ENCODE measurements around the gene EPHB4.

EPHB4 gene

DNA sequence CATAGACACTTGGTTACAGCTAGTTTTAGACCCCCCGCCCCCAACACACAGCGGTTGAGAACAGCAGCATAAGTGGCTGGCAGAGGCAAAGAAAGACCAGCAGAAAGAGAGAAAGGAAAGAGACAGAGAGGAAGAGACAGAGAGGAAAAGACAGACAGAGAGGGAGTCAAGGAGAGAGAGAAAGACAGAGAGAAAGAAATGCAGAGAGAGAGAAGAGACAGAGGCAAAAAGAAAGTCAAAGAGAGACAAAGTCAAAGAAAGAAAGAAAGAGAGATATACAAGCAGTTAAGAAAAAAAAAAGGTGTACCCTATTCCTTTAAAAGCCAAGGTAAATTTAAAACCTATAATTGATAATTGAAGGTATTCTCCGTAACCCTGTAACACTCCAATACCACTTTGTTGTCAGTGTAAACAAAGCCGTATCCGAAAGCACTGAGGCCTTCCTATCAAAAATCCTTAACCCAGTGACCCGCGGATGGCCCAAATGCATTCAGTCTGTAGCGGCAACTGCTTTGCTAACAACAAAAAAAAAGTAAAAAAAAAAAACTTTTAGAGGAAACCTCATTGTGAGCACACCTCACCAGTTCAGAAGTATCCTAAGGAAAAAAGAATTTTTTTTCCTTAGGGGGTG is 13.3 kb upstream of the EPHB4 start:
- Histone ChIP-seq H3K9ac (ENCODE audit: low read length) (no peak overlapping the region), H3K4me1 (ENCODE audit: control insufficient read depth, insufficient read depth, low read length) (no peaks in the 10 kb centered on the region), H3K27me3 (ENCODE audit: control insufficient read depth, insufficient read depth, low read length) (no peaks in the 10 kb centered on the region), H3K27ac (ENCODE audit: low read depth, low read length) (no peak overlapping the region), H3K36me3 (ENCODE audit: control insufficient read depth, insufficient read depth, low read length) (no peaks in the 10 kb centered on the region), H3K4me3 (ENCODE audit: low read length) (no peak overlapping the region)

DNA sequence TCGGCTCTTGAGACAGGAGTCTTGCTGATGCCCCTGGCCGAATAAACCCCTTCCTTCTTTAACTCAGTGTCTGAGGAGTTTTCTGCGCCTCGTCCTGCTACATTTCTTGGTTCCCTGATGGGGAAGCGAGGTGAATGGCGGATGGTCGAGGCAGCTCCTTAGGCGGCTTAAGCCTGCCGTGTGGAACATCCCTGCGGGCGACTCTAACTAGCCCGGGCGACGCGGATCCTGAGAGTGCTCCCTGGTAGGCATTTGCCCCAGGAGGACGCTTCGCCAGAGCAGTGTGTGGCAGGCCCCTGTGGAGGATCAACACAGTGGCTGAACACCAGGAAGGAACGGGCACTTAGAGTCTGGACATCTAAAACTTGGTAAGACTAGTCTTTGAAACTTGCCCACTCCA is 12.0 kb upstream of the EPHB4 start:
- Histone ChIP-seq H3K9ac (ENCODE audit: low read length) (no peak overlapping the region), H3K27ac (ENCODE audit: low read depth, low read length) (no peak overlapping the region), H3K4me3 (ENCODE audit: low read length) (no peak overlapping the region), H3K4me1 (ENCODE audit: control insufficient read depth, insufficient read depth, low read length) (no peaks in the 10 kb centered on the region), H3K36me3 (ENCODE audit: control insufficient read depth, insufficient read depth, low read length) (no peaks in the 10 kb centered on the region), H3K27me3 (ENCODE audit: control insufficient read depth, insufficient read depth, low read length) (no peaks in the 10 kb centered on the region)

DNA sequence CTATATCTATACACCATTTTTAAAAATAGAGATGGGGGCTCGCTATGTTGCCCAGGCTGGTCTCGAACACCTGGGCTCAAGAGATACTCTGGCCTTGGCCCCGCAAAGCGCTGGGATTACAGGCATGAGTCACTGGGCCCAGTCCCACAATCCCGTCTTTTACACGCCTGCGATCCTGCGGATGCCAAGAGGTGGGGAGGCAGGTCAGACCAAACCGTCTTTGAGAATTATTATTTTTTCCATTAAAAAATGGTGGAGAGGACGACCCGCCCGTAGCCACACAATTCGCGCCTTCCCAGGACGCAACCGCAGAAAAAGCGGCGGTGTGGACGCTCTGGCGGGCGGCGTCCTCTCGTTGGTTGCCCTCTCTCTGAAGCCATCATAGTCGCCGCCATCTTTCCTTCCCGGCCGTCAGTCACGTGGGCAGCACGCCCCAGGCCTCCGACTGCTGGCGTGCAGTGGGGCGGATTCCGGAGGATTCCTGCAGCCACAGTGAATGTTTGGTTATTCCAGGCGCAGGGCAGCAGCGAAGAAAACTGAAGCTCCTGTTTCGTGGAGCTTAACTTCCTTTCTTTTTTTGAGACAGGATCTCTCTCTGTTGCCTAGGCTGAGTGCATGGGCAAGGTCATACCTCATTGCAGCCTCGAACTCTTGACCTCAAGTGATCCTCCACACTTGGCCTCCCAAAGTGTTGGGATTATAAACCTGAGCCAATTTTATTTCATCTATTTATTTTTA is 9.9 kb upstream of the EPHB4 start:
- Histone ChIP-seq H3K9ac (ENCODE audit: low read length) (peak overlapping the region; percentile 56), H3K27me3 (ENCODE audit: control insufficient read depth, insufficient read depth, low read length) (no peaks in the 10 kb centered on the region), H3K36me3 (ENCODE audit: control insufficient read depth, insufficient read depth, low read length) (no peaks in the 10 kb centered on the region), H3K27ac (ENCODE audit: low read depth, low read length) (peak overlapping the region; percentile 85), H3K4me3 (ENCODE audit: low read length) (peak overlapping the region; percentile 76), H3K4me1 (ENCODE audit: control insufficient read depth, insufficient read depth, low read length) (no peaks in the 10 kb centered on the region)

DNA sequence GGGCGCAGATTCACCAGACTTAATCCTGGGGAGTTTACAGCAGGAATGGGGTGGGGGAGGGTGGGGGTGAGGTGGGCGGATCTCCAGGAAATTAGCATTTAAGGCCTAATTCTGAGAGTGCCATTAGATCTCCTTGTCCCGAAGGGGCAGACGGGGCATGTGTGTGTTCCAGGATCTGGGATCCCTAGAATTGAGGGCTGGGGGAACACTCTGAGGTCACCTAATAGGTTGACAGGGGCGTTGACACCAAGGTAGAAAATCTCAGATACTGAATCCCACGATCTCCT is 9.4 kb upstream of the EPHB4 start:
- Histone ChIP-seq H3K27me3 (ENCODE audit: control insufficient read depth, insufficient read depth, low read length) (no peaks in the 10 kb centered on the region), H3K4me3 (ENCODE audit: low read length) (peak overlapping the region; percentile 76), H3K4me1 (ENCODE audit: control insufficient read depth, insufficient read depth, low read length) (no peaks in the 10 kb centered on the region), H3K36me3 (ENCODE audit: control insufficient read depth, insufficient read depth, low read length) (no peaks in the 10 kb centered on the region), H3K27ac (ENCODE audit: low read depth, low read length) (peak overlapping the region; percentile 85), H3K9ac (ENCODE audit: low read length) (no peak overlapping the region)

DNA sequence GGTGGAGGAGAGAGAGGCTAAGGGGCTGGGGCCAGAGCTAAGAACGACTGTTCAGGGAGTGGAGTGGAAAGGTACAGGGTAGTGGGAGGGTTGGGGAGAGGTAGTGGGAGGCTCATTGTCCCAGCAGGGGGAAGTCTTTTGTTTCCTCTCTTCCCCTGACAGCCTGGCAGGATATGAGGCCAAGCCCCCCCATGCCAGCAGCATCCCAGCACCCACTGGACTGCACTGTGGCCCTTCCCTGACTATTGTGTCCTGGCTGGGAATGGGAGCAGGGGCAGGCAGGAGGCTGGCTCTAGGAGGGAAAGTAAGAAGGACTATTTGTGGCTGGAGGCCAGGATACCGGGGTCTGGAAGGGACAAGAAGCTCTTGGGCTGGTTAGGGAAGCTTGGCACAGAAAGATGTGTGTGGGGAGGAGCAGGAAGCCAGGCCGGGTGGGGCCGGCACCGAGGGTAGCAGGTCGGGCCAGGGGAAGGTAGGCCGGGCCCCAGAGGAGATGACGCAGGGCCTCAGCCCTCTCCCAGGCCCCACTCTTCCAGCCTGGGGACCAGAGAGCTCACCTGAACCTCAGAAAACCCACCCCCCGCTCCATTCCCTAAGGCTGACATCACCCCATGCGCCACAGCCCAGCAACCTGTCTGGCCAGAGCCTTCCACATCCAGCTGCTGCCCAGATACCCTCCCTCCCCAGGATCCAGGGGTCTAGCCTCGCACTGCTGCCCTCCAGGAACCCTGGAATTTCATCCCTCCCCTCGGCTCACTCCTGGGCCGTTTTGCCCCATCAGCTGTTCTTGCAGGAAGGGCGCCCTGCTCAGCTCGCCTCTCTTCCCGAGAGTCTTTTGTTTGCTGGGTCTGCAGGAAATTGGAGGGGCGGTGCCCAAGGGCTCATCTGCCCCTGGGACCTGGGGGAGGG is 8.8 kb upstream of the EPHB4 start:
- Histone ChIP-seq H3K4me1 (ENCODE audit: control insufficient read depth, insufficient read depth, low read length) (no peaks in the 10 kb centered on the region), H3K27ac (ENCODE audit: low read depth, low read length) (no peak overlapping the region), H3K36me3 (ENCODE audit: control insufficient read depth, insufficient read depth, low read length) (no peaks in the 10 kb centered on the region), H3K4me3 (ENCODE audit: low read length) (peak overlapping the region; percentile 3), H3K27me3 (ENCODE audit: control insufficient read depth, insufficient read depth, low read length) (no peaks in the 10 kb centered on the region), H3K9ac (ENCODE audit: low read length) (no peak overlapping the region)

DNA sequence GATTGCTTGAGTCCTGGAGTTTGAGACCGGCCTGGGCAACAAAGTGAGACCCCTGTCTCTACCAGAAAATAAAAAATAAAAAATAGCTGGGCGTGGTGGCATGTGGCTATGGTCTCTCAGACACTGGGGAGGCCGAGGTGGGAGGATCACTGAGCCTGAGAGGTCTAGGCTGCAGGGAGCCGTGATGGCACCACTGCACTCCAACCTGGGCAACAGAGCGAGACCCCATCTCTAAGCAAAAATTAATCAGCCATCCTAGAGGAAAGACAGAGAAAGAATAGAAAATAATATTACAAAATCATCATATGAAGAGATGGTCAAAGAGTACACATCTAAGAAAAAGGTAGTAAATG is 4.9 kb upstream of the EPHB4 start:
- Histone ChIP-seq H3K36me3 (ENCODE audit: control insufficient read depth, insufficient read depth, low read length) (no peaks in the 10 kb centered on the region), H3K9ac (ENCODE audit: low read length) (no peak overlapping the region), H3K4me1 (ENCODE audit: control insufficient read depth, insufficient read depth, low read length) (no peaks in the 10 kb centered on the region)

DNA sequence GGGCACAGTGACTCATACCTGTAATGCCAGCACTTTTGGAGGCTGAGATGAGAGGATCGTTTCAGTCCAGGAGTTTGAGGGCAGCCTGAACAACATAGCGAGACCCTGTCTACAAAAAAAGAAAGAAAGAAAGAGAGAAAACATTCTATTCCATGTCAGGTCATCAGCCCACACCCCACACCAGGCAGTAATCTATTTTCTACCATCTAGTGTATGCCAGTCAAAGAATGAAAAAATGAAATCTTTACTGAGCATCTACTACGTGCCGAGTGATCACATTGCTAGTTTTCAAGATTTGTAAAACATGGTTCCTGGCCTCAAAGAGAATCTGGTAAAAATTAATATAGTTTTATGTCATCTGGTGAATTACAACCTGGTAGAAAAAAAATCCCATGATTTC is 3.1 kb upstream of the EPHB4 start:
- Histone ChIP-seq H3K4me1 (ENCODE audit: control insufficient read depth, insufficient read depth, low read length) (peaks cover 3% of the 10 kb centered on the region), H3K36me3 (ENCODE audit: control insufficient read depth, insufficient read depth, low read length) (no peaks in the 10 kb centered on the region), H3K27ac (ENCODE audit: low read depth, low read length) (no peak overlapping the region), H3K27me3 (ENCODE audit: control insufficient read depth, insufficient read depth, low read length) (no peaks in the 10 kb centered on the region), H3K4me3 (ENCODE audit: low read length) (no peak overlapping the region), H3K9ac (ENCODE audit: low read length) (no peak overlapping the region)

More for the DNA sequence above, 4.9 kb upstream of the EPHB4 start:
- no peak overlapping the region for H3K27ac ChIP-seq (ENCODE audit: low read depth, low read length)
- H3K27me3 ChIP-seq (ENCODE audit: control insufficient read depth, insufficient read depth, low read length) = no peaks in the 10 kb centered on the region
- no peak overlapping the region for H3K4me3 ChIP-seq (ENCODE audit: low read length)

DNA sequence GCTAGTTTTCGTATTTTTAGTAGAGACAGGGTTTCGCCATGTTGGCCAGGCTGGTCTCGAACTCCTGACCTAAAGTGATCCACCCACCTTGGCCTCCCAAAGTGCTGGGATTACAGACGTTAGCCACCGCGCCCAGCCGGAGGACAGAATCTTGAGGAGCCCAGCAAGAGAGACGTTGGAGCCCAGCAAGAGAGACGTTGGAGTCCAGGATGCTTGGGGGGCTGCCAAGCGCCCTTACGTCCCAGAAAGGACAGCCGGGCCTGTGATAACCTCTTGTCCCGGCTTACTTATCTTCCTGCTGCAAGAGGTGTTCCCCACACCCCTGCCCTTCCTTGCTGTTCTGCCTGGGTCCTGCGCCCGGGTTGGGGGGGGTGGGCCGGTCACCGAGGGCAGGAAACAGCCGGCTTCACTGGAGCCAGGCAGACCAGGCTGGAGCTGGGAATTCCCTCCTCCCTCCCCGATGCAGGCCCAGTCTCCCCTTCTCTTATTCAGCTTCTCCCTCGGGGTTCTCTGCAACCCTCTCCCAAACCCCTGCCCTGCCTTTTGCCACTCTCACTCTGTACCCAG is 1.9 kb upstream of the EPHB4 start:
- peaks cover 8% of the 10 kb centered on the region for H3K4me1 ChIP-seq (ENCODE audit: control insufficient read depth, insufficient read depth, low read length)
- H3K9ac ChIP-seq (ENCODE audit: low read length) = no peak overlapping the region
- no peak overlapping the region for H3K27ac ChIP-seq (ENCODE audit: low read depth, low read length)
- H3K27me3 ChIP-seq (ENCODE audit: control insufficient read depth, insufficient read depth, low read length) = no peaks in the 10 kb centered on the region
- H3K36me3 ChIP-seq (ENCODE audit: control insufficient read depth, insufficient read depth, low read length) = no peaks in the 10 kb centered on the region
- no peak overlapping the region for H3K4me3 ChIP-seq (ENCODE audit: low read length)

DNA sequence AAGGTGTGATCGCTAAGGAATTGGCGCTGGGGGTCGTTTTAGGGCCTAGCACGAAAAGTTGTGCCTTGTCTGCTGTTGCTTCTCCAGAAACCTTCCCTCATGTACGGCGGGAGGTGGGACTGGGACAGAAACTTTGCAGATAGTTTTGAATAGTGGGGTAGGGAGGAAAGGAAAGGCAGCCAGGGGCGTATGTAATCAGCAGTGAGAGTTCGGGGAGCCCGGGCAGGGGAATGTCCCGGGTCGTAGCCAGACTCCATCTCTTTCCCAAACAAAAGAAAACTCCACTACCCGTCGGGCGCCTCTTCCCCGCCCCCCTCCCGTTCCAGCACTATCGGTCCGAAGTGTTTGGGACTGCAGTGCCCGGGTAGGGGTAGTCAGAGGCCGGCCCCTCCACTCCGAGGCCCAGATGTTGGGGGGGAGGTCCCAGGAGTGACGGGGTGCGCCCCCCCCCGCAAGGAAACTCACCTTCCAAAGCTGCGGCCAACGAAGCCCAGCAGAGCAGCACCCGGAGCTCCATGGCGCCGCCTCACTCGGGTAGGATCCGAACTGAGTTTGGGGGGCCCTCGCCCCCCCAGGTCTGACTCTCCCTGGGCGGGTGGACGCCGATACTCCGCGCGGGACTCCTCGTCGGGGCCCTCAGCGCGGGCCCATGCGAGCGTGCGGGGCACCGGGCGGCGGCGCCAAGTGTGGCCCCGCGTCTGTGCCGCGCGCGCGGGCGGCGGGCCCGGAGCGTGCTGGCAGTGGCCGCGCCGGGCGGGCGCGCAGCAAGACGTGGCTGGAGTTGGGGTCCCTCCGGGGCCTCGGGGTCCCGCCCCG is 601 bp downstream of the EPHB4 start:
- Histone ChIP-seq H3K9ac (ENCODE audit: low read length) (no peak overlapping the region), H3K4me1 (ENCODE audit: control insufficient read depth, insufficient read depth, low read length) (peaks cover 8% of the 10 kb centered on the region), H3K27ac (ENCODE audit: low read depth, low read length) (peak overlapping the region; percentile 68), H3K4me3 (ENCODE audit: low read length) (peak overlapping the region; percentile 74), H3K36me3 (ENCODE audit: control insufficient read depth, insufficient read depth, low read length) (peaks cover 8% of the 10 kb centered on the region), H3K27me3 (ENCODE audit: control insufficient read depth, insufficient read depth, low read length) (no peaks in the 10 kb centered on the region)

DNA sequence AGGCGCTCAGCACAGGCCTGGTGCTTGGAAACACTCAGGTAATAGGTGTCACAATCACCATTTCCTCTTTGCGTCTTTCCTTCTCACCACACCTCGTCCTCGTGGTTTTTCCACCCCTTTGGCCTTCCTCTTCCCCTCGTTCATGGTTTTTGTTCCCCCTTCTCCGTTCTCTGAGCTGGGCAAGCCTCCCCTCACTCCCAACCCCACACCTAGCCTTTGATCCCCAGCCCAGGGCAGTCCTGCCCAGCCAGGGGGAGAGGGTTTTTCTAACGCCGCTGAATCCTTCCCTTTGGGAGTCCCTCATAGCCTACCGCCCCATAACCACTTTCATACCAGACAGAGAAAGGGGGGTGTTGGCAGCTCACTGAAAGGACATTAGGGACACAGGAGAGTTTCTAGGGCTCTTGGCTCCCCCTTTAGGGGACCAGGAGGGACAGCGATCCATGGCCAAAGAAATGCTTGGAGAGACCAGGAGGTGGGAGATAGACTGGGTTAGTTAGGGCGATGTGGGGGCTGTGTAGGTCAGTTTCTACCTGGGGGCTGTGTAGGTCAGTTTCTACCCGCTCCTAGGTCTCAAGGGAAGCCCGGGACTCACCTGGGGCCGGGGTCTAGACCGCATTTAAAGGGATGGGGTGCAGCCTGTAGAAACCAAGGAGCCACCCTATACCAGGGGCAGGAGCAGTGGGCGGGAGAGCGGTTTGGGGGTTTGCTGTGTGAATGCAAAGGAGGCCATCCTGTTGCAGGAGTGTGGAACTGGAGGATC is 1.4 kb downstream of the EPHB4 start:
- no peaks in the 10 kb centered on the region for H3K27me3 ChIP-seq (ENCODE audit: control insufficient read depth, insufficient read depth, low read length)
- peak overlapping the region; percentile 74 for H3K4me3 ChIP-seq (ENCODE audit: low read length)
- H3K27ac ChIP-seq (ENCODE audit: low read depth, low read length) = peak overlapping the region; percentile 30
- peaks cover 8% of the 10 kb centered on the region for H3K4me1 ChIP-seq (ENCODE audit: control insufficient read depth, insufficient read depth, low read length)
- peaks cover 8% of the 10 kb centered on the region for H3K36me3 ChIP-seq (ENCODE audit: control insufficient read depth, insufficient read depth, low read length)
- peak overlapping the region; percentile 27 for H3K9ac ChIP-seq (ENCODE audit: low read length)

DNA sequence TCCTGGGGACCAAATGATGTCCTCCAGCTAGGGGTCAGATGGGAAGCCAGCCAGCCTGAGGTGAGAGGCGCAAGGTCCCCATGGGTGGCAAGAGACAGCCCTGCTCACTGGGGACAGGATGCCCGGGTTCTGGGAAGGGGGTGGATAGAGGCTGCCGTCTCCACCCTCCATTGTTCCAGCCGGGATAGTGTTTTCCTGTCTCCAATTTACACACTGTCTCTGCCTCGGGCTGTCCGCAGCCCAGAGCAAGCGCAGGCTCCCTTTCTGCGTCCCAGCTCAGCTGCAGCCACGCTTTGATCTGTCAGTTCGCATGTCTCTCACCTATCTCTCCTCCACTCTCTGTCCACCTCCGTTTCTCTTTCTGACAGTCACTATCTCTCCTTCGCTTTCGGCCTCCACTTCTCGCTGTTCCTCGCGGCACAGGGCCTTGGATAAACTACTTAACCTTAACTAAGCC is 2.1 kb downstream of the EPHB4 start:
- H3K9ac ChIP-seq (ENCODE audit: low read length) = no peak overlapping the region
- H3K27ac ChIP-seq (ENCODE audit: low read depth, low read length) = peak overlapping the region; percentile 21
- H3K27me3 ChIP-seq (ENCODE audit: control insufficient read depth, insufficient read depth, low read length) = no peaks in the 10 kb centered on the region
- H3K4me1 ChIP-seq (ENCODE audit: control insufficient read depth, insufficient read depth, low read length) = peaks cover 8% of the 10 kb centered on the region
- H3K4me3 ChIP-seq (ENCODE audit: low read length) = peak overlapping the region; percentile 74
- peaks cover 8% of the 10 kb centered on the region for H3K36me3 ChIP-seq (ENCODE audit: control insufficient read depth, insufficient read depth, low read length)

Measured in rectal smooth muscle tissue (tissue), 1 donor.